Gastrocnemius medialis (tissue), 4 donors: Measurements from ENCODE around the gene LEFTY2.

Experiments used
- POLR2A ChIP-seq, 2 donors: fragments of 450-650 bp; IDR thresholded peaks; one replicate each; pipeline ENCODE4 v1.6.1; 2017; ENCODE audit warnings: antibody characterized with exemption in 2 of 2, mild to moderate bottlenecking in 2 of 2, moderate library complexity in 2 of 2
- TF ChIP-seq, protein P1 (sequence below), 5 experiments: fragments of 450-650 bp in 3 of 5; fragments of 200-600 bp in 2 of 5; sonication (generic) in 2 of 5; IDR thresholded peaks in 4 of 5; conservative IDR thresholded peaks in 1 of 5; 1 replicate in 4 of 5; 2 replicates in 1 of 5; pipeline ENCODE4 v1.5.1; 2016 to 2019; ENCODE audit warnings: antibody characterized with exemption in 5 of 5, mild to moderate bottlenecking in 3 of 5, moderate library complexity in 3 of 5

- TF ChIP-seq, protein P1, sequence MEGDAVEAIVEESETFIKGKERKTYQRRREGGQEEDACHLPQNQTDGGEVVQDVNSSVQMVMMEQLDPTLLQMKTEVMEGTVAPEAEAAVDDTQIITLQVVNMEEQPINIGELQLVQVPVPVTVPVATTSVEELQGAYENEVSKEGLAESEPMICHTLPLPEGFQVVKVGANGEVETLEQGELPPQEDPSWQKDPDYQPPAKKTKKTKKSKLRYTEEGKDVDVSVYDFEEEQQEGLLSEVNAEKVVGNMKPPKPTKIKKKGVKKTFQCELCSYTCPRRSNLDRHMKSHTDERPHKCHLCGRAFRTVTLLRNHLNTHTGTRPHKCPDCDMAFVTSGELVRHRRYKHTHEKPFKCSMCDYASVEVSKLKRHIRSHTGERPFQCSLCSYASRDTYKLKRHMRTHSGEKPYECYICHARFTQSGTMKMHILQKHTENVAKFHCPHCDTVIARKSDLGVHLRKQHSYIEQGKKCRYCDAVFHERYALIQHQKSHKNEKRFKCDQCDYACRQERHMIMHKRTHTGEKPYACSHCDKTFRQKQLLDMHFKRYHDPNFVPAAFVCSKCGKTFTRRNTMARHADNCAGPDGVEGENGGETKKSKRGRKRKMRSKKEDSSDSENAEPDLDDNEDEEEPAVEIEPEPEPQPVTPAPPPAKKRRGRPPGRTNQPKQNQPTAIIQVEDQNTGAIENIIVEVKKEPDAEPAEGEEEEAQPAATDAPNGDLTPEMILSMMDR (IDR thresholded peaks at IDR 0.05 in 4 of 5, conservative IDR thresholded peaks at IDR 0.05 in 1 of 5) = no peak
- TF ChIP-seq POLR2A (IDR thresholded peaks at IDR 0.05) = no peak
Observed at GRCh38 chr1:225917101-225917500, 23.9 kb downstream of the LEFTY2 start.
